Neural cell (in vitro differentiated cells): ENCODE measurements around the gene IDH1. TPM values are rescaled to one million over a fixed set of nuclear protein-coding genes. Genes with fewer than 3 reads are reported as not detected.

Experiments
- H2AFZ ChIP-seq: fragments of 200-600, 300-800 bp; sonication (generic), shearing (Covaris generic); 2 replicates; pipeline ENCODE4 v1.6.0; 2014; ENCODE audit warnings: low read depth, mild to moderate bottlenecking, antibody characterized with exemption, low read length, moderate library complexity
- H3F3A ChIP-seq: fragments of 200-600 bp; shearing (Covaris generic); 2 replicates; pipeline ENCODE4 v1.6.1; 2016; ENCODE audit warnings: mild to moderate bottlenecking, moderate library complexity, mixed read lengths, antibody characterized with exemption, low read length; ENCODE audit not compliant: insufficient read depth, poor library complexity, severe bottlenecking
- H3K27ac ChIP-seq: fragments of 200-600, 300-800 bp; sonication (generic), shearing (Covaris generic); 2 replicates; pipeline ENCODE4 v1.5.1; 2014; ENCODE audit warnings: mild to moderate bottlenecking, low read length, moderate library complexity
- H3K27me3 ChIP-seq: fragments of 300-800, 200-600 bp; sonication (generic), shearing (Covaris generic); 2 replicates; pipeline ENCODE4 v1.6.0; 2014; ENCODE audit warnings: mild to moderate bottlenecking, low read depth, low read length, moderate library complexity; ENCODE audit not compliant: insufficient read depth
- H3K36me3 ChIP-seq: fragments of 300-800, 200-600 bp; sonication (generic), shearing (Covaris generic); 2 replicates; pipeline ENCODE4 v1.5.1; 2014; ENCODE audit warnings: mild to moderate bottlenecking, antibody characterized with exemption, low read length, moderate library complexity; ENCODE audit not compliant: insufficient read depth
- H3K4me2 ChIP-seq: fragments of 300-800, 200-600 bp; sonication (generic), shearing (Covaris generic); 2 replicates; pipeline ENCODE4 v1.6.0; 2014; ENCODE audit warnings: mild to moderate bottlenecking, low read length
- H3K4me3 ChIP-seq: fragments of 300-800, 200-600 bp; sonication (generic), shearing (Covaris generic); 2 replicates; pipeline ENCODE4 v1.5.1; 2014; ENCODE audit warnings: mild to moderate bottlenecking, low read length, moderate library complexity
- H3K79me2 ChIP-seq: fragments of 200-600 bp; shearing (Covaris generic); replicated peaks from 2 replicates; pipeline ENCODE4 v1.6.0; 2014; ENCODE audit warnings: mild to moderate bottlenecking, low read length, moderate library complexity; ENCODE audit not compliant: insufficient read depth
- H3K9ac ChIP-seq: fragments of 300-800, 200-600 bp; sonication (generic), shearing (Covaris generic); 2 replicates; pipeline ENCODE4 v1.6.1; 2016; ENCODE audit warnings: mild to moderate bottlenecking, low read length, mixed read lengths
- H3K9me2 ChIP-seq: fragments of 200-600 bp; shearing (Covaris generic); 2 replicates; pipeline ENCODE4 v1.6.1; 2016; ENCODE audit warnings: mild to moderate bottlenecking, low read length, mixed read lengths; ENCODE audit not compliant: insufficient read depth
- H3K9me3 ChIP-seq: fragments of 200-600, 300-800 bp; sonication (generic), shearing (Covaris generic); 2 replicates; pipeline ENCODE4 v1.6.1; 2016; ENCODE audit warnings: mild to moderate bottlenecking, mixed run types, low read length, moderate library complexity, mixed read lengths
- H4K20me1 ChIP-seq: fragments of 200-600 bp; shearing (Covaris generic); 2 replicates; pipeline ENCODE4 v1.6.1; 2016; ENCODE audit warnings: mild to moderate bottlenecking, mixed run types; ENCODE audit not compliant: insufficient read depth
- EP300 ChIP-seq: fragments of 450-650 bp; conservative IDR thresholded peaks from 2 replicates; pipeline ENCODE4 v1.6.1; 2014; ENCODE audit warnings: antibody characterized with exemption, mild to moderate bottlenecking, moderate library complexity; ENCODE audit not compliant: poor library complexity, severe bottlenecking
- EZH2 ChIP-seq: fragments of 200-600, 300-800 bp; shearing (Covaris generic), sonication (generic); IDR thresholded peaks from 2 replicates; pipeline ENCODE4 v1.6.1; 2014; ENCODE audit warnings: antibody characterized with exemption, low read length, borderline replicate concordance, mild to moderate bottlenecking; ENCODE audit not compliant: insufficient read depth, poor library complexity, severe bottlenecking
- MXI1 ChIP-seq: fragments of 450-650 bp; conservative IDR thresholded peaks from 2 replicates; pipeline ENCODE4 v1.6.1; 2014; ENCODE audit warnings: antibody characterized with exemption, mild to moderate bottlenecking; ENCODE audit not compliant: poor library complexity, severe bottlenecking
- POLR2AphosphoS5 ChIP-seq: IDR thresholded peaks from 2 replicates; pipeline ENCODE4 v1.6.1; 2012
- RAD21 ChIP-seq: fragments of 450-650 bp; conservative IDR thresholded peaks from 2 replicates; pipeline ENCODE4 v1.6.1; 2014; ENCODE audit warnings: antibody characterized with exemption, mild to moderate bottlenecking, moderate library complexity
- SMC3 ChIP-seq: fragments of 450-650 bp; conservative IDR thresholded peaks from 2 replicates; pipeline ENCODE4 v1.6.1; 2014; ENCODE audit warnings: antibody characterized with exemption, mild to moderate bottlenecking, moderate library complexity; ENCODE audit not compliant: poor library complexity
- TAF1 ChIP-seq: IDR thresholded peaks from 2 replicates; pipeline ENCODE4 v1.6.1; 2012; ENCODE audit warnings: low read depth
- polyA plus RNA-seq: library from polyadenylated mRNA; depleted of rRNA; stranded (reverse); fragments of >200 nt; gene quantifications from 2 replicates; pipeline ENCODE4 v1.2.3, GENCODE V29; 2014
- TF ChIP-seq, protein P1 (sequence below): IDR thresholded peaks from 2 replicates; pipeline ENCODE4 v1.6.1; 2012; ENCODE audit warnings: borderline replicate concordance
- TF ChIP-seq, protein P2 (sequence below): fragments of 450-650 bp; IDR thresholded peaks from 2 replicates; pipeline ENCODE4 v1.5.1; 2014; ENCODE audit warnings: antibody characterized with exemption, mild to moderate bottlenecking, moderate library complexity; ENCODE audit not compliant: poor library complexity, severe bottlenecking

The IDH1 gene
- polyA plus RNA-seq, 1 donor from 2014 or later, result 354 TPM

- H3K4me2 ChIP-seq, result no peak overlapping the region
- H3K9me3 ChIP-seq, result no peaks in the 10 kb centered on the region
- H3K27ac ChIP-seq, result no peak overlapping the region
- H3K9ac ChIP-seq, result no peak overlapping the region
- no peaks in the 10 kb centered on the region for H3K9me2 ChIP-seq
- no peaks in the 10 kb centered on the region for H3F3A ChIP-seq
- H4K20me1 ChIP-seq, result no peaks in the 10 kb centered on the region
- no peaks in the 10 kb centered on the region for H3K36me3 ChIP-seq
- no peak overlapping the region for H2AFZ ChIP-seq
- H3K79me2 ChIP-seq, result no peaks in the 10 kb centered on the region
- no peaks in the 10 kb centered on the region for H3K27me3 ChIP-seq
- TF ChIP-seq MXI1 (no peak), POLR2AphosphoS5 (no peak), TAF1 (no peak), SMC3 (no peak), EZH2 (no peak)
- TF ChIP-seq, protein P1, sequence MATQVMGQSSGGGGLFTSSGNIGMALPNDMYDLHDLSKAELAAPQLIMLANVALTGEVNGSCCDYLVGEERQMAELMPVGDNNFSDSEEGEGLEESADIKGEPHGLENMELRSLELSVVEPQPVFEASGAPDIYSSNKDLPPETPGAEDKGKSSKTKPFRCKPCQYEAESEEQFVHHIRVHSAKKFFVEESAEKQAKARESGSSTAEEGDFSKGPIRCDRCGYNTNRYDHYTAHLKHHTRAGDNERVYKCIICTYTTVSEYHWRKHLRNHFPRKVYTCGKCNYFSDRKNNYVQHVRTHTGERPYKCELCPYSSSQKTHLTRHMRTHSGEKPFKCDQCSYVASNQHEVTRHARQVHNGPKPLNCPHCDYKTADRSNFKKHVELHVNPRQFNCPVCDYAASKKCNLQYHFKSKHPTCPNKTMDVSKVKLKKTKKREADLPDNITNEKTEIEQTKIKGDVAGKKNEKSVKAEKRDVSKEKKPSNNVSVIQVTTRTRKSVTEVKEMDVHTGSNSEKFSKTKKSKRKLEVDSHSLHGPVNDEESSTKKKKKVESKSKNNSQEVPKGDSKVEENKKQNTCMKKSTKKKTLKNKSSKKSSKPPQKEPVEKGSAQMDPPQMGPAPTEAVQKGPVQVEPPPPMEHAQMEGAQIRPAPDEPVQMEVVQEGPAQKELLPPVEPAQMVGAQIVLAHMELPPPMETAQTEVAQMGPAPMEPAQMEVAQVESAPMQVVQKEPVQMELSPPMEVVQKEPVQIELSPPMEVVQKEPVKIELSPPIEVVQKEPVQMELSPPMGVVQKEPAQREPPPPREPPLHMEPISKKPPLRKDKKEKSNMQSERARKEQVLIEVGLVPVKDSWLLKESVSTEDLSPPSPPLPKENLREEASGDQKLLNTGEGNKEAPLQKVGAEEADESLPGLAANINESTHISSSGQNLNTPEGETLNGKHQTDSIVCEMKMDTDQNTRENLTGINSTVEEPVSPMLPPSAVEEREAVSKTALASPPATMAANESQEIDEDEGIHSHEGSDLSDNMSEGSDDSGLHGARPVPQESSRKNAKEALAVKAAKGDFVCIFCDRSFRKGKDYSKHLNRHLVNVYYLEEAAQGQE, result no peak
- H3K4me3 ChIP-seq, result no peak overlapping the region
These were observed 46.4 kb downstream of the IDH1 start for GRCh38 chr2:208208335-208209085.

- H3K9ac ChIP-seq, result no peak overlapping the region
- H3F3A ChIP-seq, result no peaks in the 10 kb centered on the region
- H3K4me2 ChIP-seq, result no peak overlapping the region
- no peaks in the 10 kb centered on the region for H3K27me3 ChIP-seq
- no peaks in the 10 kb centered on the region for H3K9me3 ChIP-seq
- TF ChIP-seq POLR2AphosphoS5 (no peak), SMC3 (no peak), EZH2 (no peak)
- H3K4me3 ChIP-seq, result no peak overlapping the region
- no peaks in the 10 kb centered on the region for H4K20me1 ChIP-seq
- H3K9me2 ChIP-seq, result no peaks in the 10 kb centered on the region
- H2AFZ ChIP-seq, result no peak overlapping the region
- no peaks in the 10 kb centered on the region for H3K36me3 ChIP-seq
- no peak overlapping the region for H3K27ac ChIP-seq
- H3K79me2 ChIP-seq, result no peaks in the 10 kb centered on the region
These were observed 47.1 kb downstream of the IDH1 start for GRCh38 chr2:208207769-208208168.

DNA sequence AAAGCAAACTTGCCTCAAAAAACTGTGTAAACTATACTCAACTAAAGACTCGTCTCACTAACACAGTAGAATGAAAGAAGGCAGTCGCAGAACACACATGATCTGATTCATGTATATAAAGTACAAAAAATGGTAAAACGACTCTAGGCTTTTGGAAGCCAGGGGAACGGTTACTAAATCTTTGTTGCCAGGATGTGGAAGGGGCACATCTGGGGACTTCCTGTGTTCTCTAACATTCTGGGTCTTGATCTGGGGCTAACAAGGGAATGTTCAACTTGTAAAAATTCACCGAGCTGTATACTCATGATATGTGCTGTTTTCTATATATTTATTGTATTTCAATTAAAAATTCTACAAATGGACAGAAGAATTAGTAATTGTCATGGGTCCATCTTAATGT lies 50.7 kb downstream of the IDH1 start:
- H3K36me3 ChIP-seq, result no peaks in the 10 kb centered on the region

More for the DNA sequence above, 50.7 kb downstream of the IDH1 start:
- Histone ChIP-seq H3K4me2 (no peak overlapping the region), H3K27ac (no peak overlapping the region), H2AFZ (no peak overlapping the region), H3K9me2 (no peaks in the 10 kb centered on the region), H4K20me1 (no peaks in the 10 kb centered on the region), H3K79me2 (no peaks in the 10 kb centered on the region), H3K4me3 (no peak overlapping the region), H3K9me3 (no peaks in the 10 kb centered on the region), H3K27me3 (no peaks in the 10 kb centered on the region), H3K9ac (no peak overlapping the region), H3F3A (no peaks in the 10 kb centered on the region)
- TF ChIP-seq, protein P2, sequence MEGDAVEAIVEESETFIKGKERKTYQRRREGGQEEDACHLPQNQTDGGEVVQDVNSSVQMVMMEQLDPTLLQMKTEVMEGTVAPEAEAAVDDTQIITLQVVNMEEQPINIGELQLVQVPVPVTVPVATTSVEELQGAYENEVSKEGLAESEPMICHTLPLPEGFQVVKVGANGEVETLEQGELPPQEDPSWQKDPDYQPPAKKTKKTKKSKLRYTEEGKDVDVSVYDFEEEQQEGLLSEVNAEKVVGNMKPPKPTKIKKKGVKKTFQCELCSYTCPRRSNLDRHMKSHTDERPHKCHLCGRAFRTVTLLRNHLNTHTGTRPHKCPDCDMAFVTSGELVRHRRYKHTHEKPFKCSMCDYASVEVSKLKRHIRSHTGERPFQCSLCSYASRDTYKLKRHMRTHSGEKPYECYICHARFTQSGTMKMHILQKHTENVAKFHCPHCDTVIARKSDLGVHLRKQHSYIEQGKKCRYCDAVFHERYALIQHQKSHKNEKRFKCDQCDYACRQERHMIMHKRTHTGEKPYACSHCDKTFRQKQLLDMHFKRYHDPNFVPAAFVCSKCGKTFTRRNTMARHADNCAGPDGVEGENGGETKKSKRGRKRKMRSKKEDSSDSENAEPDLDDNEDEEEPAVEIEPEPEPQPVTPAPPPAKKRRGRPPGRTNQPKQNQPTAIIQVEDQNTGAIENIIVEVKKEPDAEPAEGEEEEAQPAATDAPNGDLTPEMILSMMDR, result no peak
- no peak for TF ChIP-seq EP300
- no peak for TF ChIP-seq MXI1
- no peak for TF ChIP-seq RAD21
- no peak for TF ChIP-seq POLR2AphosphoS5
- TF ChIP-seq TAF1, result no peak
- TF ChIP-seq EZH2, result no peak
- no peak for TF ChIP-seq SMC3
- TF ChIP-seq, protein P1, result no peak
